Endothelial cell of umbilical vein (primary cell): Measurements from ENCODE around the gene FYB1. TPM values are rescaled to one million over a fixed set of nuclear protein-coding genes. Genes with fewer than 3 reads are reported as not detected.

ENCODE experiments used
- BruUV-seq: library from RNA; stranded (reverse); fragments of 400-500 nt; replicated peaks from 2 replicates; lab custom pipeline; 2021; lab: Mats Ljungman, UMichigan
- CTCF ChIA-PET: fragments of 300-600, 350-600 bp; sonication (Branson Sonifier 250); formaldehyde crosslinking; loops from one replicate; lab custom pipeline; 2021; ENCODE audit warnings: antibody characterized with exemption, inconsistent platforms; lab: Charles Lee
- POLR2A ChIA-PET: fragments of 300-600, 350-600 bp; sonication (Branson Sonifier 250); formaldehyde crosslinking; loops from one replicate; lab custom pipeline; 2021; ENCODE audit warnings: antibody characterized with exemption, inconsistent platforms; lab: Charles Lee
- DNase-seq: peaks from one replicate; pipeline ENCODE4 v3.0.0-alpha.2; 2011; ENCODE audit warnings: low read depth, low spot score
- FAIRE-seq: peaks from 2 replicates; lab custom pipeline; 2011; peaks lifted over from hg19 to GRCh38; lab: Jason Lieb, UNC
- H2AFZ ChIP-seq: 2 replicates; pipeline ENCODE4 v1.6.0; 2012; ENCODE audit warnings: low read depth, low read length, control low read depth, inconsistent platforms
- H3K27ac ChIP-seq: 2 replicates; pipeline ENCODE4 v1.5.1; 2011; ENCODE audit warnings: low read depth, mild to moderate bottlenecking, control low read depth, low read length, moderate library complexity; ENCODE audit not compliant: insufficient read depth
- H3K27me3 ChIP-seq, 2 experiments: 2 replicates each; pipeline versions ENCODE4 v1.6.0 to v1.6.1; 2011; ENCODE audit warnings: low read length in 2 of 2, mixed read lengths in 1 of 2; ENCODE audit not compliant: control insufficient read depth in 2 of 2, insufficient read depth in 2 of 2
- H3K36me3 ChIP-seq, 2 experiments: 2 replicates in 1 of 2; 3 replicates in 1 of 2; pipeline ENCODE4 v1.5.1; 2011; ENCODE audit warnings: low read length in 2 of 2, mild to moderate bottlenecking in 1 of 2, moderate library complexity in 1 of 2; ENCODE audit not compliant: control insufficient read depth in 2 of 2, insufficient read depth in 2 of 2; ENCODE audit errors: extremely low read depth in 1 of 2
- H3K4me1 ChIP-seq: 3 replicates; pipeline ENCODE4 v1.5.1; 2011; ENCODE audit warnings: mild to moderate bottlenecking, low read length; ENCODE audit not compliant: control insufficient read depth, insufficient read depth; ENCODE audit errors: extremely low read depth
- H3K4me2 ChIP-seq: 2 replicates; pipeline ENCODE4 v1.6.1; 2011; ENCODE audit warnings: low read length, control low read depth, mixed read lengths; ENCODE audit not compliant: insufficient read depth
- H3K4me3 ChIP-seq, 3 experiments: fragments of 200-600 bp in 1 of 3; sonication (generic), shearing (Covaris generic) in 1 of 3; replicated peaks in 1 of 3; 2 replicates each; pipeline ENCODE4 v1.5.1; 2011 to 2016; ENCODE audit warnings: control low read depth in 3 of 3, low read length in 3 of 3, mild to moderate bottlenecking in 2 of 3, inconsistent platforms in 1 of 3, low read depth in 1 of 3, moderate library complexity in 1 of 3; ENCODE audit not compliant: insufficient read depth in 1 of 3
- H3K79me2 ChIP-seq: 2 replicates; pipeline ENCODE4 v1.6.0; 2012; ENCODE audit warnings: low read length, inconsistent platforms; ENCODE audit not compliant: control insufficient read depth, insufficient read depth
- H3K9ac ChIP-seq: replicated peaks from 2 replicates; pipeline ENCODE3; 2011; ENCODE audit warnings: low read length, control low read depth; ENCODE audit not compliant: insufficient read depth; ENCODE audit errors: extremely low read depth
- H3K9me1 ChIP-seq: replicated peaks from 3 replicates; pipeline ENCODE4 v1.6.0; 2011; ENCODE audit warnings: mild to moderate bottlenecking, low read length; ENCODE audit not compliant: control insufficient read depth, insufficient read depth; ENCODE audit errors: extremely low read depth
- H3K9me3 ChIP-seq: replicated peaks from 2 replicates; pipeline ENCODE4 v1.5.1; 2012; ENCODE audit warnings: low read length, inconsistent platforms; ENCODE audit not compliant: control insufficient read depth, insufficient read depth
- H4K20me1 ChIP-seq: replicated peaks from 2 replicates; pipeline ENCODE3; 2011; ENCODE audit warnings: mild to moderate bottlenecking, low read length; ENCODE audit not compliant: control insufficient read depth, insufficient read depth; ENCODE audit errors: extremely low read depth
- CTCF ChIP-seq, 2 donors: IDR thresholded peaks; 1 replicate in 1 of 2; 2 replicates in 1 of 2; pipeline ENCODE4 v1.5.1; 2011; ENCODE audit warnings: low read length in 2 of 2, mild to moderate bottlenecking in 2 of 2, moderate library complexity in 2 of 2, control low read depth in 1 of 2, inconsistent platforms in 1 of 2, low read depth in 1 of 2; ENCODE audit not compliant: insufficient read depth in 1 of 2; ENCODE audit errors: extremely low read depth in 1 of 2
- EZH2 ChIP-seq: IDR thresholded peaks from 2 replicates; pipeline ENCODE4 v1.6.1; 2012; ENCODE audit warnings: borderline replicate concordance, low read depth, mild to moderate bottlenecking, moderate library complexity, low read length, inconsistent platforms; ENCODE audit not compliant: severe bottlenecking
- FOS ChIP-seq: IDR thresholded peaks from 2 replicates; pipeline ENCODE4 v1.6.1; 2011; ENCODE audit warnings: mild to moderate bottlenecking, low read length, moderate library complexity, borderline replicate concordance; ENCODE audit not compliant: insufficient read depth
- GATA2 ChIP-seq: IDR thresholded peaks from 2 replicates; pipeline ENCODE4 v1.7.0; 2011; ENCODE audit warnings: low read depth, mild to moderate bottlenecking, moderate library complexity, mixed read lengths, low read length; ENCODE audit not compliant: insufficient read length, insufficient read depth
- JUN ChIP-seq: IDR thresholded peaks from 2 replicates; pipeline ENCODE4 v1.6.1; 2011; ENCODE audit warnings: borderline replicate concordance, low read depth; ENCODE audit not compliant: insufficient read length, insufficient read depth
- MAX ChIP-seq: IDR thresholded peaks from 2 replicates; pipeline ENCODE4 v1.6.1; 2011; ENCODE audit not compliant: insufficient read depth, insufficient read length
- MYC ChIP-seq: IDR thresholded peaks from one replicate; pipeline ENCODE4 v1.6.1; 2011; ENCODE audit warnings: mild to moderate bottlenecking, low read depth, low read length
- POLR2A ChIP-seq: IDR thresholded peaks from 2 replicates; pipeline ENCODE4 v1.6.1; 2012; ENCODE audit warnings: low read depth, mild to moderate bottlenecking, control low read depth, low read length
- POLR2AphosphoS5 ChIP-seq: IDR thresholded peaks from 2 replicates; pipeline ENCODE4 v1.6.1; 2012; ENCODE audit warnings: low read depth, mild to moderate bottlenecking, control low read depth, low read length, moderate library complexity; ENCODE audit not compliant: insufficient read depth
- dilution Hi-C: fragments of 300-500 bp; cut with MboI; formaldehyde crosslinking; loops from one replicate; pipeline ENCODE4 v1.15.0; 2019; ENCODE audit warnings: low sequenced_read_pairs; ENCODE audit not compliant: extremely low pct_ligation_motif_present
- intact Hi-C: fragments of 100-400 bp; cut with micrococcal nuclease; formaldehyde crosslinking; loops from one replicate; pipeline ENCODE4 v1.10.0; 2022
- polyA plus RNA-seq, 4 experiments: library from polyadenylated mRNA; depleted of rRNA in 3 of 4; stranded (reverse) in 3 of 4; unstranded in 1 of 4; fragments of >200 nt; gene quantifications; 2 replicates each; pipeline versions ENCODE4 v1.2.1 to v1.2.3, GENCODE V29; 2011 to 2012; ENCODE audit warnings: missing spikeins in 1 of 4
- total RNA-seq: library from RNA; stranded (reverse); gene quantifications from 2 replicates; pipeline ENCODE4 v1.2.3, GENCODE V29; 2021

Gene FYB1
- total and polyA plus RNA-seq, 2 donors (not counting 3 experiments of a cell fraction or from before 2014, with no cell fraction given) = 0.44 TPM; not detected in 1

DNA sequence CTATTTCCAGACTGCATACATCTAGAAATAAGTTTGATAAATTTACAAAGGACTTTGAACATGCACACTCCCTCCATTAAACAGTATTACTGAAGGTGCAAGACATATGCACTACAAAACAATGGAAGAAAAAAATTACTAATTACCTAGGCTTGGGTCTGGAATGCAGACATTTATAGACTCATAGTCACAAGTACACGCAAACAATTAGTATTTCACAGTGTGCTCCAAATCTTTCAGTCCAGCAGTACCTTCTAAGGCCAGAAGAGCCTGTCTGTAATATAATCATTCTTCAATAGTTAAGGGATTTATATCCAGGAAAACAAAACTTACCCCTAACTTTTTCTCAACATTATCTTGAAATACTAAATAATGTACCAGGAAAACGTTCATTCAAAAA, 156.3 kb downstream of the FYB1 start:
- Histone ChIP-seq H3K9ac (no peak overlapping the region), H4K20me1 (peaks cover 8% of the 10 kb centered on the region), H3K4me1 (peaks cover 2% of the 10 kb centered on the region), H3K9me3 (no peaks in the 10 kb centered on the region), H3K27me3 (no peaks in the 10 kb centered on the region), H3K9me1 (no peaks in the 10 kb centered on the region), H3K27ac (no peak overlapping the region), H3K79me2 (peaks cover 71% of the 10 kb centered on the region), H3K36me3 (no peaks in the 10 kb centered on the region), H3K4me3 (no peak overlapping the region), H3K4me2 (no peak overlapping the region), H2AFZ (no peak overlapping the region)
- dilution Hi-C loops = no loop called here
- ChIA-PET CTCF (interaction anchor here (1.1 to 1.4 kb wide), 2 partner anchors 9 to 18 kb away, joined by 4 read pairs; no protein-coding TSS in a partner anchor), POLR2A (no interaction called here)
- intact Hi-C loops = no loop called here
- DNase-seq (no peak), FAIRE-seq (no peak)
- no TSS peak for BruUV-seq
- TF ChIP-seq MYC (no peak), MAX (no peak), JUN (no peak), POLR2AphosphoS5 (no peak), GATA2 (no peak), POLR2A (no peak), EZH2 (no peak), CTCF (IDR thresholded peaks at IDR 0.05; ENCODE audit: extremely low read depth in 1 of 2, insufficient read depth in 1 of 2, low read depth in 1 of 2, low read length in 2 of 2) (no peak), FOS (no peak)
